Adrenal gland (tissue), 5 donors: ENCODE measurements around the gene ZNHIT2.

ENCODE experiments used
- CTCF ChIP-seq, 6 experiments: fragments of 450-650 bp in 4 of 6; fragments of 200-600 bp in 2 of 6; sonication (generic) in 1 of 6; IDR thresholded peaks; 1 replicate in 5 of 6; 2 replicates in 1 of 6; pipeline versions ENCODE4 v1.5.1 to v1.8.0; 2016 to 2021; ENCODE audit warnings: antibody characterized with exemption in 6 of 6, mild to moderate bottlenecking in 2 of 6, moderate library complexity in 1 of 6
- POLR2A ChIP-seq, 2 donors: fragments of 450-650 bp; IDR thresholded peaks; one replicate each; pipeline ENCODE4 v1.6.1; 2017; ENCODE audit warnings: antibody characterized with exemption in 2 of 2, mild to moderate bottlenecking in 2 of 2, moderate library complexity in 1 of 2
- donor health status: DM: no; HTN: no; CAD: no.

GRCh38 chr11:65141896-65142494 lies 24.5 kb upstream of the ZNHIT2 start:
- no peak for TF ChIP-seq CTCF (IDR thresholded peaks at IDR 0.05)
- no peak for TF ChIP-seq POLR2A (IDR thresholded peaks at IDR 0.05)
